HCT116 (cell line): ENCODE results near the gene AGTPBP1. TPM values are rescaled to one million over a fixed set of nuclear protein-coding genes. Genes with fewer than 3 reads are reported as not detected.

Experiments used
- ATAC-seq: fragments of 200-7000 bp; cut with Tn5 transposase; 2 replicates; pipeline ENCODE4 v1.9.1; 2020; ENCODE audit warnings: mild to moderate bottlenecking, moderate library complexity
- BruUV-seq: library from RNA; stranded (reverse); fragments of 400-500 nt; replicated peaks from 2 replicates; lab custom pipeline; 2021; lab: Mats Ljungman, UMichigan
- CTCF ChIA-PET: fragments of 300-600 bp; sonication (Branson Sonifier 250); formaldehyde crosslinking; loops from one replicate; lab custom pipeline; 2021; ENCODE audit warnings: antibody characterized with exemption; lab: Charles Lee
- POLR2A ChIA-PET: fragments of 300-600, 350-600 bp; sonication (Branson Sonifier 250); formaldehyde crosslinking; loops from one replicate; lab custom pipeline; 2021; ENCODE audit warnings: antibody characterized with exemption; lab: Charles Lee
- RAD21 ChIA-PET, 2 experiments: fragments of 300-600 bp; sonication (Branson Sonifier 250); formaldehyde crosslinking; loops; one replicate each; lab custom pipeline; 2023; ENCODE audit warnings: low total read pairs in 2 of 2; ENCODE audit not compliant: uncharacterized antibody in 2 of 2, unreplicated experiment in 2 of 2, low non-redundant PET in 1 of 2; lab: Charles Lee
- DNase-seq: peaks from one replicate; pipeline ENCODE4 v3.0.0-alpha.2; 2010; ENCODE audit warnings: low read depth, low spot score
- H2AFZ ChIP-seq: fragments of 200-600 bp; shearing (Covaris generic), sonication (generic); 2 replicates; pipeline ENCODE4 v1.6.1; 2017; ENCODE audit warnings: low read depth, mixed run types, mixed read lengths, antibody characterized with exemption, low read length; ENCODE audit not compliant: poor library complexity, severe bottlenecking
- H3K27ac ChIP-seq: 2 replicates; pipeline ENCODE4 v1.5.1; 2012; ENCODE audit warnings: low read depth, low read length
- H3K27me3 ChIP-seq: fragments of 200-600 bp; sonication (generic); 2 replicates; pipeline ENCODE4 v1.6.1; 2016; ENCODE audit warnings: mixed run types, low read length, mixed read lengths; ENCODE audit not compliant: insufficient read depth
- H3K36me3 ChIP-seq, 2 experiments: fragments of 200-500 bp in 1 of 2; fragments of 200-600 bp in 1 of 2; sonication (Bioruptor generic) in 1 of 2; sonication (generic) in 1 of 2; 2 replicates each; pipeline versions ENCODE4 v1.5.1 to v1.6.1; 2014 to 2016; ENCODE audit warnings: low read length in 2 of 2, inconsistent platforms in 1 of 2, mixed read lengths in 1 of 2, mixed run types in 1 of 2; ENCODE audit not compliant: insufficient read depth in 2 of 2, control insufficient read depth in 1 of 2
- H3K4me1 ChIP-seq, 2 experiments: fragments of 200-600 bp in 1 of 2; sonication (generic) in 1 of 2; 2 replicates each; pipeline versions ENCODE4 v1.5.1 to v1.6.1; 2012 to 2017; ENCODE audit warnings: low read length in 2 of 2, inconsistent platforms in 1 of 2, mild to moderate bottlenecking in 1 of 2, mixed read lengths in 1 of 2, mixed run types in 1 of 2, moderate library complexity in 1 of 2; ENCODE audit not compliant: insufficient read depth in 2 of 2, control insufficient read depth in 1 of 2
- H3K4me2 ChIP-seq: fragments of 200-600 bp; sonication (generic); 2 replicates; pipeline ENCODE4 v1.6.1; 2017; ENCODE audit warnings: mixed run types, low read length, mixed read lengths
- H3K4me3 ChIP-seq, 2 experiments: fragments of 200-600 bp in 1 of 2; sonication (generic) in 1 of 2; replicated peaks in 1 of 2; 2 replicates each; pipeline ENCODE4 v1.5.1; 2011 to 2016; ENCODE audit warnings: low read length in 2 of 2, control low read depth in 1 of 2, low read depth in 1 of 2, mild to moderate bottlenecking in 1 of 2, mixed read lengths in 1 of 2, mixed run types in 1 of 2
- H3K79me2 ChIP-seq: fragments of 200-600 bp; sonication (generic); 2 replicates; pipeline ENCODE4 v1.6.1; 2017; ENCODE audit warnings: mild to moderate bottlenecking, mixed run types, low read length, moderate library complexity, mixed read lengths; ENCODE audit not compliant: insufficient read depth
- H3K9ac ChIP-seq: fragments of 200-600 bp; sonication (generic); 2 replicates; pipeline ENCODE4 v1.6.1; 2016; ENCODE audit warnings: low read length, mixed read lengths
- H3K9me2 ChIP-seq: fragments of 200-600 bp; sonication (generic), shearing (Covaris generic); 2 replicates; pipeline ENCODE4 v1.6.1; 2017; ENCODE audit warnings: mixed run types, mild to moderate bottlenecking, moderate library complexity; ENCODE audit not compliant: insufficient read depth
- H3K9me3 ChIP-seq, 2 experiments: fragments of 200-500 bp in 1 of 2; fragments of 200-600 bp in 1 of 2; sonication (Bioruptor generic) in 1 of 2; sonication (generic) in 1 of 2; 2 replicates each; pipeline ENCODE4 v1.6.1; 2014 to 2017; ENCODE audit warnings: low read length in 2 of 2, mixed read lengths in 2 of 2, inconsistent platforms in 1 of 2, low read depth in 1 of 2, mild to moderate bottlenecking in 1 of 2, mixed run types in 1 of 2, moderate library complexity in 1 of 2; ENCODE audit not compliant: control insufficient read depth in 1 of 2, insufficient read depth in 1 of 2
- H4K20me1 ChIP-seq: fragments of 200-600 bp; sonication (generic), shearing (Covaris generic); 2 replicates; pipeline ENCODE4 v1.6.1; 2017; ENCODE audit warnings: mixed run types, mild to moderate bottlenecking, moderate library complexity; ENCODE audit not compliant: insufficient read depth
- ATF3 ChIP-seq: IDR thresholded peaks from 2 replicates; pipeline ENCODE4 v1.6.1; 2012
- CEBPB ChIP-seq: IDR thresholded peaks from 2 replicates; pipeline ENCODE4 v1.6.1; 2012; ENCODE audit warnings: low read depth
- EGR1 ChIP-seq: IDR thresholded peaks from 2 replicates; pipeline ENCODE4 v1.6.1; 2012; ENCODE audit warnings: low read depth
- ELF1 ChIP-seq: IDR thresholded peaks from 2 replicates; pipeline ENCODE4 v1.6.1; 2012; ENCODE audit warnings: low read depth, borderline replicate concordance
- EZH2 ChIP-seq: fragments of 200-600 bp; sonication (generic); IDR thresholded peaks from 2 replicates; pipeline ENCODE4 v1.6.1; 2017; ENCODE audit warnings: antibody characterized with exemption, mixed run types
- JUND ChIP-seq: IDR thresholded peaks from 2 replicates; pipeline ENCODE4 v1.6.1; 2012
- MAX ChIP-seq: IDR thresholded peaks from 2 replicates; pipeline ENCODE4 v1.6.1; 2012
- POLR2A ChIP-seq: IDR thresholded peaks from 2 replicates; pipeline ENCODE4 v1.7.0; 2011; ENCODE audit warnings: borderline replicate concordance; ENCODE audit not compliant: insufficient read depth, insufficient read length; ENCODE audit errors: extremely low read depth
- POLR2AphosphoS5 ChIP-seq: IDR thresholded peaks from 2 replicates; pipeline ENCODE4 v1.6.1; 2011; ENCODE audit warnings: mild to moderate bottlenecking, low read depth, low read length, moderate library complexity
- RAD21 ChIP-seq: IDR thresholded peaks from 2 replicates; pipeline ENCODE4 v1.6.1; 2012; ENCODE audit warnings: low read depth, mild to moderate bottlenecking
- REST ChIP-seq: IDR thresholded peaks from 2 replicates; pipeline ENCODE4 v1.6.1; 2012; ENCODE audit warnings: low read depth
- SP1 ChIP-seq: IDR thresholded peaks from 2 replicates; pipeline ENCODE4 v1.6.1; 2012; ENCODE audit warnings: low read depth
- SRF ChIP-seq: IDR thresholded peaks from 2 replicates; pipeline ENCODE4 v1.6.1; 2012; ENCODE audit warnings: low read depth
- TCF7L2 ChIP-seq: IDR thresholded peaks from 2 replicates; pipeline ENCODE4 v1.7.0; 2011; ENCODE audit warnings: borderline replicate concordance, inconsistent platforms; ENCODE audit not compliant: insufficient read depth, insufficient read length; ENCODE audit errors: extremely low read depth
- YY1 ChIP-seq: IDR thresholded peaks from 2 replicates; pipeline ENCODE4 v1.6.1; 2011; ENCODE audit warnings: low read length, low read depth, moderate library complexity, mild to moderate bottlenecking; ENCODE audit not compliant: insufficient replicate concordance; ENCODE audit errors: extremely low read depth
- ZFX ChIP-seq: fragments of 450-650 bp; IDR thresholded peaks from 2 replicates; pipeline ENCODE4 v1.6.1; 2017
- ZNF274 ChIP-seq: fragments of 200-500 bp; sonication (Bioruptor generic); IDR thresholded peaks from 2 replicates; pipeline ENCODE4 v1.6.1; 2014; ENCODE audit warnings: mild to moderate bottlenecking, low read depth, low read length, inconsistent platforms
- intact Hi-C: fragments of 100-400 bp; cut with micrococcal nuclease; formaldehyde crosslinking; loops from 2 replicates; pipeline ENCODE4 v1.10.0; 2022
- total RNA-seq: library from RNA; stranded (reverse); gene quantifications from one replicate; pipeline ENCODE4 v1.2.1, GENCODE V29; 2021; ENCODE audit not compliant: unreplicated experiment

Gene AGTPBP1
- total RNA-seq, 1 experiment from 2014 or later: 17.4 TPM

DNA sequence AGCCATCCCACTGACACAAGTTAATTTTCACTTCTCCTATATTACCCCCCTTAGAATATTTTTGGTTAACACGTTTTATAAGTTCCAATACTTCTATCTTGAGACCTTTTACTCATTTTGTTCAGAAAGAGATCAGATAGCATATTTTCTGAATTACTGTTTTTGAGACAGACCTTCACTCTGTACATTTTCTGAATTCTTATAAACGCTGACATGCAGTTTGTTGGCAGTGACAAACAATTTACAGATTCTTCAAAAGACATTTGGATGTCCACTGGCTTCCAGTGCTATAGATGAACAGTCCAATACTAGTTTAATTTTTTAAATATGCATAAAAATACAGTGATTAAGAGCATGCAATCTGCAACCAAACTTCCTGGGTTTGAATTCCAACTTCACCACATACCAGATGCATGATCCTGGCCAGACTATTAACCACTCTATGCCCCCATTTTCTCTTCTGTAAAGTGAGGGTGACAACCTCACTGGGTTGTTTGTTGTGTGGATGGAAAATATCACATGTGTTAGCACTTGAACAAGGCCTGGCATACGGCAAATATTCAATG, 142.1 kb downstream of the AGTPBP1 start:
- Histone ChIP-seq H3K9ac (no peak overlapping the region), H3K79me2 (no peaks in the 10 kb centered on the region), H3K4me3 (no peak overlapping the region), H3K9me2 (no peaks in the 10 kb centered on the region), H3K4me2 (no peak overlapping the region), H3K36me3 (no peaks in the 10 kb centered on the region), H3K27ac (no peak overlapping the region), H3K4me1 (no peaks in the 10 kb centered on the region)
- ChIA-PET RAD21 (no interaction called here), CTCF (no interaction called here)
- intact Hi-C loops: no loop called here
- no TSS peak for BruUV-seq
- ATAC-seq: no peak
- TF ChIP-seq JUND: no peak
- TF ChIP-seq EZH2: no peak
- TF ChIP-seq SP1: no peak
- no peak for TF ChIP-seq POLR2AphosphoS5
- no peak for TF ChIP-seq MAX
- TF ChIP-seq ZFX: no peak
- no peak for TF ChIP-seq CEBPB
- TF ChIP-seq POLR2A: no peak
- TF ChIP-seq ATF3: no peak
- no peak for TF ChIP-seq RAD21
- no peak for TF ChIP-seq ELF1
- no peak for TF ChIP-seq ZNF274
- TF ChIP-seq TCF7L2: no peak
- TF ChIP-seq SRF: no peak
- TF ChIP-seq, all 23 proteins: peak for 0
- Histone ChIP-seq H4K20me1 (no peaks in the 10 kb centered on the region), H3K27me3 (no peaks in the 10 kb centered on the region), H2AFZ (no peak overlapping the region), H3K9me3 (no peaks in the 10 kb centered on the region)
- DNase-seq: no peak
- POLR2A ChIA-PET: no interaction called here

DNA sequence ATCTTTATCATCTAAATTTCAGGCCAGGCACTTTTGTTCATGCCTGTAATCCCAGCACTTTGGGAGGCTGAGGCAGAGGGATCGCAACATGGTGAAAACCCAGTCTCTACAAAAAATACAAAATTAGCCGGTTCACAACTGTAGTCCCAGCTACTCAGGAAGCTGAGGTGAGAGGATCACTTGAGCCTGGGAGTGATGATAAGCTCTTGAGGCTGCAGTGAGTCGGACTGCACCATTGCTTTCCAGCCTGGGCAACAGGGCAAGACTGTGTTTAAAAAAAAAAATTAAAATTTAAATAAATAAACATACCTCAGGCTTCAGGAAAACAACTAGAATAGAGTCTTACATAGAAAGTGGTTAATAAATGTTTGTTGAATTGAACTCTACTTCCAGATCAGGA, 147.4 kb downstream of the AGTPBP1 start:
- Histone ChIP-seq H3K9ac (no peak overlapping the region), H3K36me3 (no peaks in the 10 kb centered on the region), H3K9me3 (no peaks in the 10 kb centered on the region), H4K20me1 (no peaks in the 10 kb centered on the region), H3K27me3 (no peaks in the 10 kb centered on the region), H2AFZ (no peak overlapping the region), H3K4me1 (no peaks in the 10 kb centered on the region), H3K4me3 (no peak overlapping the region), H3K4me2 (no peak overlapping the region), H3K27ac (no peak overlapping the region), H3K79me2 (no peaks in the 10 kb centered on the region), H3K9me2 (no peaks in the 10 kb centered on the region)
- no TSS peak for BruUV-seq
- CTCF ChIA-PET: no interaction called here
- no peak for ATAC-seq
- POLR2A ChIA-PET: no interaction called here
- DNase-seq: no peak
- intact Hi-C loops: no loop called here
- RAD21 ChIA-PET: no interaction called here
- TF ChIP-seq EZH2: no peak
- TF ChIP-seq EGR1: no peak
- TF ChIP-seq REST: no peak
- TF ChIP-seq YY1: no peak
- no peak for TF ChIP-seq TCF7L2
